A549 (cell line): ENCODE data around the gene MAT2A. TPM values are rescaled to one million over a fixed set of nuclear protein-coding genes. Genes with fewer than 3 reads are reported as not detected.

Experiments
- ATAC-seq, 2 experiments: fragments of 200-7000 bp in 1 of 2; fragments of >200 bp in 1 of 2; cut with Nextera tagmentation in 1 of 2; cut with Tn5 transposase in 1 of 2; 3 replicates each; pipeline versions ENCODE4 v1.8.0 to v1.9.1; 2018 to 2020; ENCODE audit warnings: mild to moderate bottlenecking in 1 of 2, moderate library complexity in 1 of 2
- CTCF ChIA-PET: fragments of 300-600 bp; sonication (Branson Sonifier 250); formaldehyde crosslinking; extraction: SDS; loops from one replicate; lab custom pipeline; 2021; ENCODE audit warnings: antibody characterized with exemption, inconsistent platforms; lab: Yijun Ruan, JAX
- POLR2A ChIA-PET: fragments of 350-600 bp; formaldehyde crosslinking; extraction: SDS; loops from one replicate; lab custom pipeline; 2021; ENCODE audit warnings: antibody characterized with exemption, inconsistent platforms; lab: Yijun Ruan, JAX
- DNase-seq, 2 experiments: peaks; one replicate each; pipeline versions ENCODE4 v3.0.0 to v3.0.0-alpha.2; 2011 to 2016; ENCODE audit warnings: low read depth in 1 of 2, low spot score in 1 of 2
- FAIRE-seq: peaks from 2 replicates; lab custom pipeline; 2011; peaks lifted over from hg19 to GRCh38; lab: Jason Lieb, UNC
- H3K27ac ChIP-seq, 2 experiments: fragments of >200 bp; sonication (Bioruptor Twin); formaldehyde crosslinking; 3 replicates each; pipeline ENCODE4 v1.5.1; 2016 to 2017
- H3K4me1 ChIP-seq: fragments of >200 bp; sonication (Bioruptor Twin); formaldehyde crosslinking; 3 replicates; pipeline ENCODE4 v1.6.1; 2016
- H3K4me2 ChIP-seq: fragments of >200 bp; sonication (Bioruptor Twin); formaldehyde crosslinking; 3 replicates; pipeline ENCODE4 v1.6.1; 2016
- H3K4me3 ChIP-seq: fragments of >200 bp; sonication (Bioruptor Twin); formaldehyde crosslinking; 3 replicates; pipeline ENCODE4 v1.5.1; 2016
- H3K9me3 ChIP-seq: fragments of >200 bp; sonication (Bioruptor Twin); formaldehyde crosslinking; 3 replicates; pipeline ENCODE4 v1.6.1; 2016
- CBX2 ChIP-seq: fragments of 200-600 bp; sonication (generic); IDR thresholded peaks from 2 replicates; pipeline ENCODE4 v1.6.1; 2016; ENCODE audit warnings: low read depth, mild to moderate bottlenecking, borderline replicate concordance
- CEBPB ChIP-seq, 2 experiments: fragments of >200 bp in 1 of 2; sonication (Bioruptor Twin) in 1 of 2; formaldehyde crosslinking in 1 of 2; IDR thresholded peaks; 2 replicates each; pipeline ENCODE4 v1.6.1; 2012 to 2016
- CTCF ChIP-seq: fragments of >200 bp; sonication (Bioruptor Twin); formaldehyde crosslinking; IDR thresholded peaks from 3 replicates; pipeline ENCODE4 v1.5.1; 2016
- EHMT2 ChIP-seq: fragments of 200-600 bp; sonication (generic); IDR thresholded peaks from 2 replicates; pipeline ENCODE4 v1.6.1; 2016; ENCODE audit warnings: antibody characterized with exemption, low read depth, mild to moderate bottlenecking, moderate library complexity
- ELK1 ChIP-seq: fragments of 150-350 bp; IDR thresholded peaks from 2 replicates; pipeline ENCODE4 v1.6.1; 2014; ENCODE audit warnings: low read depth, mild to moderate bottlenecking, low read length
- EP300 ChIP-seq, 2 experiments: fragments of >200 bp; sonication (Bioruptor Twin); formaldehyde crosslinking; IDR thresholded peaks; 2 replicates in 1 of 2; 3 replicates in 1 of 2; pipeline ENCODE4 v1.6.1; 2016 to 2017
- FOSB ChIP-seq: fragments of 250-450 bp; sonication (Bioruptor Pico); IDR thresholded peaks from 2 replicates; pipeline ENCODE4 v1.5.0; 2020; ENCODE audit warnings: mild to moderate bottlenecking, moderate library complexity
- FOSL2 ChIP-seq, 2 experiments: fragments of 450-650 bp in 1 of 2; fragments of >200 bp in 1 of 2; sonication (Bioruptor Twin) in 1 of 2; formaldehyde crosslinking; IDR thresholded peaks; 2 replicates each; pipeline versions ENCODE4 v1.5.0 to v1.6.1; 2016 to 2020; ENCODE audit warnings: mild to moderate bottlenecking in 1 of 2, moderate library complexity in 1 of 2
- HDAC2 ChIP-seq: fragments of 200-600 bp; sonication (generic); IDR thresholded peaks from 2 replicates; pipeline ENCODE4 v1.6.1; 2016
- HES2 ChIP-seq: fragments of >200 bp; sonication (Bioruptor Twin); formaldehyde crosslinking; IDR thresholded peaks from 2 replicates; pipeline ENCODE4 v1.6.1; 2016
- HEYL ChIP-seq: fragments of 250-450 bp; sonication (Bioruptor Pico); IDR thresholded peaks from 2 replicates; pipeline ENCODE4 v1.8.0; 2021; ENCODE audit warnings: mild to moderate bottlenecking, moderate library complexity
- KDM1A ChIP-seq: fragments of 200-600 bp; sonication (generic); IDR thresholded peaks from 2 replicates; pipeline ENCODE4 v1.6.1; 2016; ENCODE audit warnings: low read depth, mild to moderate bottlenecking
- MAFK ChIP-seq: fragments of 450-650 bp; IDR thresholded peaks from 2 replicates; pipeline ENCODE4 v1.6.1; 2014; ENCODE audit not compliant: partially characterized antibody
- MAZ ChIP-seq: fragments of 150-350 bp; IDR thresholded peaks from 2 replicates; pipeline ENCODE4 v1.6.1; 2014; ENCODE audit warnings: antibody characterized with exemption, low read depth, low read length, borderline replicate concordance
- NFE2L2 ChIP-seq: fragments of 150-350 bp; conservative IDR thresholded peaks from 2 replicates; pipeline ENCODE4 v1.6.1; 2014; ENCODE audit warnings: low read length
- NR3C1 ChIP-seq: fragments of >200 bp; sonication (Bioruptor Twin); formaldehyde crosslinking; IDR thresholded peaks from 3 replicates; pipeline ENCODE4 v1.6.1; 2017
- POLR2A ChIP-seq: IDR thresholded peaks from 2 replicates; pipeline ENCODE4 v1.6.1; 2012; ENCODE audit warnings: mild to moderate bottlenecking, low read length
- POLR2AphosphoS2 ChIP-seq: conservative IDR thresholded peaks from 2 replicates; pipeline ENCODE4 v1.6.1; 2012; ENCODE audit warnings: low read length, improper control_type of control experiment, inconsistent platforms
- RCOR1 ChIP-seq: fragments of 150-350 bp; IDR thresholded peaks from 2 replicates; pipeline ENCODE4 v1.6.1; 2014; ENCODE audit warnings: antibody characterized with exemption, low read length, low read depth
- REST ChIP-seq: fragments of 200-600 bp; sonication (generic); IDR thresholded peaks from 2 replicates; pipeline ENCODE4 v1.6.1; 2016; ENCODE audit warnings: antibody characterized with exemption, mild to moderate bottlenecking, moderate library complexity
- RNF2 ChIP-seq: fragments of 200-600 bp; sonication (generic); IDR thresholded peaks from 2 replicates; pipeline ENCODE4 v1.6.1; 2016; ENCODE audit warnings: low read depth, mild to moderate bottlenecking, antibody characterized with exemption, moderate library complexity, borderline replicate concordance
- SMC3 ChIP-seq: fragments of >200 bp; sonication (Bioruptor Twin); formaldehyde crosslinking; IDR thresholded peaks from 3 replicates; pipeline ENCODE4 v1.6.1; 2018; ENCODE audit warnings: inconsistent platforms
- ZC3H11A ChIP-seq: fragments of 450-650 bp; IDR thresholded peaks from 2 replicates; pipeline ENCODE4 v1.6.1; 2014; ENCODE audit warnings: antibody characterized with exemption, mild to moderate bottlenecking
- ZNF302 ChIP-seq: fragments of 250-450 bp; sonication (Bioruptor Pico); IDR thresholded peaks from 2 replicates; pipeline ENCODE4 v1.9.0; 2021; ENCODE audit warnings: inconsistent platforms, mild to moderate bottlenecking, moderate library complexity
- ZSCAN20 ChIP-seq: fragments of 250-450 bp; sonication (Bioruptor Pico); IDR thresholded peaks from 2 replicates; pipeline ENCODE4 v1.8.0; 2022; ENCODE audit warnings: mild to moderate bottlenecking, moderate library complexity
- WGBS: methylation state at CpG from one replicate; pipeline ENCODE4 v1.1.6; 2017; ENCODE audit errors: missing lambda C conversion rate; 5-methylcytosine and 5-hydroxymethylcytosine counted together
- polyA plus RNA-seq, 4 experiments: library from polyadenylated mRNA; depleted of rRNA in 3 of 4; stranded (reverse); fragments of >200 nt; fragmentation: RNase III in 1 of 4; extraction: RNeasy Plus Mini Kit Qiagen cat#74134 plus additional on column Dnase treatment in 1 of 4; gene quantifications; 2 replicates in 3 of 4; 3 replicates in 1 of 4; pipeline ENCODE4 v1.2.3, GENCODE V29; 2011 to 2017

MAT2A gene
- polyA plus RNA-seq, 2 of the 4 experiments (the other 2 are of a cell fraction) = 370 to 1,024 TPM

GRCh38 chr2:85588645-85589044 is 49.7 kb downstream of the MAT2A start (continued):
- TF ChIP-seq HES2 (no peak), FOSL2 (IDR thresholded peaks at IDR 0.05) (no peak), FOSL2 (CRISPR knock-in tag; IDR thresholded peaks at IDR 0.05) (no peak), MAZ (no peak), HEYL (CRISPR knock-in tag) (no peak), NFE2L2 (no peak), POLR2A (no peak), HDAC2 (no peak)

GRCh38 chr2:85589181-85589580 is 50.2 kb downstream of the MAT2A start:
- DNase-seq (no peak), FAIRE-seq (no peak), ATAC-seq (no peak)
- no peak overlapping the region for H3K27ac ChIP-seq
- no peak overlapping the region for H3K4me3 ChIP-seq
- no peak overlapping the region for H3K4me2 ChIP-seq
- CTCF ChIA-PET = interaction anchor here (0.5 to 2.1 kb wide), 7 partner anchors 17 to 198 kb away, joined by 3 to 5 read pairs (median 3); no protein-coding TSS in a partner anchor
- H3K4me1 ChIP-seq = peaks cover 19% of the 10 kb centered on the region
- WGBS = 80% methylated on average over 4 of the region's 4 CpGs
- POLR2A ChIA-PET = no interaction called here
- no peaks in the 10 kb centered on the region for H3K9me3 ChIP-seq
- TF ChIP-seq RNF2 = no peak
- TF ChIP-seq CEBPB (IDR thresholded peaks at IDR 0.05) = no peak
- TF ChIP-seq EP300 (IDR thresholded peaks at IDR 0.05) = no peak
- no peak for TF ChIP-seq MAFK
- no peak for TF ChIP-seq ELK1

- Histone ChIP-seq H3K27ac (no peak overlapping the region), H3K4me2 (no peak overlapping the region), H3K4me1 (peaks cover 16% of the 10 kb centered on the region), H3K9me3 (no peaks in the 10 kb centered on the region), H3K4me3 (no peak overlapping the region)
- POLR2A ChIA-PET = no interaction called here
- FAIRE-seq (no peak), ATAC-seq (no peak), DNase-seq (no peak)
- no peak for TF ChIP-seq FOSB
- no peak for TF ChIP-seq ZSCAN20 (CRISPR knock-in tag)
- TF ChIP-seq RCOR1 = no peak
- TF ChIP-seq EHMT2 = no peak
- TF ChIP-seq KDM1A = no peak
- TF ChIP-seq MAZ = no peak
- TF ChIP-seq CBX2 = no peak
- TF ChIP-seq NR3C1 = no peak
- TF ChIP-seq ZNF302 (CRISPR knock-in tag) = no peak
- no peak for TF ChIP-seq RNF2
- TF ChIP-seq CTCF = no peak
- TF ChIP-seq REST = no peak
- no peak for TF ChIP-seq ZC3H11A
- no peak for TF ChIP-seq SMC3
- TF ChIP-seq HEYL (CRISPR knock-in tag) = no peak
- no peak for TF ChIP-seq POLR2AphosphoS2
- CTCF ChIA-PET = interaction anchor here (0.8 to 2.1 kb wide), 5 partner anchors 14 to 199 kb away, joined by 3 to 5 read pairs (median 3); no protein-coding TSS in a partner anchor
- 66% methylated on average over 7 of the region's 7 CpGs for WGBS
Observed at GRCh38 chr2:85589982-85590791, 51.2 kb downstream of the MAT2A start.
